ENCODE results near the gene PRR36.

PRR36 gene

DNA sequence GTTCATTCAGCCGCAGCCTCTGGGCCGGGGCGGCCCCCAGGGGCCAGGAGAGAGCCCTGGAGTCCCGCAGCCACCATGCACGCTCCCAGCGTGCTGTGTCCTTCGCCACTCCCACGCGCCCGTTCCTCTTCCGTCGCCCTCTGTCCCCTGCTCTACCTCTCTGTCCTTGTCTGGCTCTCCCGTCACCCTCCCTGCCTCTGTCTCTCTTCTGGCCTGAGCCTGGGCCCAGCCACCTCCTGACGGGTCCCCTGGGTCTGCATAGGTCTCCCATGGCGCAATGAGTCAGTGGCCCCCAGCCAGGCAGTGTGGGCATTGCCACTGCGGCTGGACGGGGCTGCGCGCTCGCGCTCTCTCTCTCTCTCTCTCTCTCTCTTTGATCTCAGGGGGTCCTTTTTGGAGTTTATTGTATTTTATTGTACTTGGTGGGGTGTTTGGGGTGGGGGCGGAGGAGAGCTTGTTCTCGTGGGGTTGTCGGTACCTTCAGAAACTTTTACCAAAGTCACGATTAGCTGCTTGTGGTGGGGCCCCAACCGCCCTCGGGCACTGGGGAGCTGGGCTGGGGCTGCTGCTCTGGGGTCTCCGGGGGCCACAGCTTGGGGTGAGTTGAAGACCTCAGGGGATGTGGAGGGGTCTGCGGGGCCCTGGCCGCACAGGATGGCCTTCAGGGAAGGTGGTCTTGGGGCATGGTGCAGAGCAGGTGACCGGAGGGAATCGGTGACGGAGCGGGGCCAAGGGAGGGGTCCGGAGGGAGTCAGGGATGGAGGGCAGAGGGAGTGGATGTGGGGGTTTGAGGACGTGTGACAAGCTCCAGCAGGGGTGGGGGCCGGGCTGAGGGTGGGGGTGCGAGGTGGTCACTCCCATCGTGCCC is 38.7 kb upstream of the PRR36 start:
- no peak for DNase-seq

- DNase-seq: no peak
Observed at GRCh38 chr19:7912144-7912696, 38.0 kb upstream of the PRR36 start.

GRCh38 chr19:7911508-7912143 is 37.4 kb upstream of the PRR36 start:
- no peak for DNase-seq

DNA sequence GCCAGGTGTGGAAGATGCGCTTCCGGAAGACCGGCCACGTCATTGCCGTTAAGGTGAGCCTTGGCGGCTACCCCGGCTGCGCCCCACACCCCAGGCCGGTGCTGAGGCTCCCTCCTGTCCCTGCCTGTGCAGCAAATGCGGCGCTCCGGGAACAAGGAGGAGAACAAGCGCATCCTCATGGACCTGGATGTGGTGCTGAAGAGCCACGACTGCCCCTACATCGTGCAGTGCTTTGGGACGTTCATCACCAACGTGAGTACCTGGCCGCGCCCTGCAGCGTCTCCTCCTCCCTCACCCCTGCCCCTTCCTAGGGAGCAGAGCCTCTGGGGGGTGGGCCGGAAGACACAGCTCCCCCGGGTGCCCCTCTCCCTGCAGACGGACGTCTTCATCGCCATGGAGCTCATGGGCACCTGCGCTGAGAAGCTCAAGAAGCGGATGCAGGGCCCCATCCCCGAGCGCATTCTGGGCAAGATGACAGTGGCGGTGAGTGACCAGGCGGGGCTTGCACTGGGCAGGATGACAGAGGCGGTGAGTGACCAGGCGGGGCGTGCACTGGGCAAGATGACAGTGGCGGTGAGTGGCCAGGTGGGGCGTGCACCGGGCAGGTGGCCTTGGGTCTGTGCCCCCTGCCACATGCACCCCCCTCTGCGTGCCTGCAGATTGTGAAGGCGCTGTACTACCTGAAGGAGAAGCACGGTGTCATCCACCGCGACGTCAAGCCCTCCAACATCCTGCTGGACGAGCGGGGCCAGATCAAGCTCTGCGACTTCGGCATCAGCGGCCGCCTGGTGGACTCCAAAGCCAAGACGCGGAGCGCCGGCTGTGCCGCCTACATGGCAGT is 36.4 kb upstream of the PRR36 start:
- DNase-seq: no peak

- no peak for DNase-seq
Observed at GRCh38 chr19:7909471-7910067, 35.4 kb upstream of the PRR36 start.

DNA sequence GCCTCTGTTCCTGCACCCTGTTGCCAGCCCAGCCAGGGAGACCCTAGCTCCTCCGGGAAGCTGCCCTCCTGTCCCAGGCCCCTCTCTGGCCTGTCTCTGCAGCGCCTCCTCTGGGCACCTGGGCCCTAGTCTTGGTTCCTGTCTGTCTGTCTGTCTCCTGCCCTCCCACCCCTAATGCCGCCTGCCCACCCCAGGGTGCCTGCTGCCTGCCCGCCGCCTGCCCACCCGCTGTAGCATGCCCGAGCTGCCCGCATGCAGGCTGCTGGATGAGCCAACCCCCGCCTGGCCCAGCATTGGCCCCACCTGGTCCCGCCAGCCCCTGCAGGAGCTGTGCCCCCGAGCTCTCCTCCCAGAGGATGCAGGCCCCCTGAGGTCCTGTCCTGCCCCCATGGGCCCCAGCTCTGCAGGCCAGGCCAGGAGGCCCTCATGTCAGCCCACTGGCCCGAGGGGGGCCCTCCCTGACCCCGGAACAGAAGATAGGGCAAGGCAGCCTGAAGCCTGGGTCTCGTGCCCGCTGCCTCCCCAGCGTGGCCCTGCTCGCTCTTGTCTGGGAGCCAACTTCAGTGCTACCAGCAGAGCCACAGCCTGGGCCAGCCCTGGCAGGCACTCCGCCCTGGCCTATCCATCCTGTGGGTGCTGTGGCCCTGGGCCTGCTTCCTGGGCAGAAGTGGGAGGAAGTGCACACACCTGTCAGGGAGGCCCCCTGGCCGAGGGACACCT is 34.7 kb upstream of the PRR36 start:
- DNase-seq: no peak

- no peak for DNase-seq
Observed at GRCh38 chr19:7908078-7908699, 34.0 kb upstream of the PRR36 start.

DNA sequence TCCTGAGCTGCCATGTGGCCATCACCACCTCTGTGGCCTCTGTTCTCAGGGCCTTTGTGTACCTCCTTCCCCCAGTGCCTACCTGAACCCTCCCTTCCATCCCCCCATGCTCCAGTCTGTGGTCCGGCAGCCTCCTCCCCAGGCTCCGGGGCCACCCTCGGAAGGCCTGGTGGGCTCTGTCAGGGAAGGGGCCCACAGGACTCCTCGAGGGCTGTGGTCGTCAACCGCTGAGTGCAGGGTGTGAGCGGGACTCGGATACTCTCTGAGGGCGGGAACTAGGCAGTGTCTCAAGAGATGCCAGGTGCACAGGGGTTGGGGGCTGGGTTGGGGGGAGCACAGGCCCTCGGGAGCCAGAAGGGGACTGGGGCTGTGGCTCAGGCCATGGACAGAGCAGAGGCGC is 33.4 kb upstream of the PRR36 start:
- DNase-seq: no peak

DNA sequence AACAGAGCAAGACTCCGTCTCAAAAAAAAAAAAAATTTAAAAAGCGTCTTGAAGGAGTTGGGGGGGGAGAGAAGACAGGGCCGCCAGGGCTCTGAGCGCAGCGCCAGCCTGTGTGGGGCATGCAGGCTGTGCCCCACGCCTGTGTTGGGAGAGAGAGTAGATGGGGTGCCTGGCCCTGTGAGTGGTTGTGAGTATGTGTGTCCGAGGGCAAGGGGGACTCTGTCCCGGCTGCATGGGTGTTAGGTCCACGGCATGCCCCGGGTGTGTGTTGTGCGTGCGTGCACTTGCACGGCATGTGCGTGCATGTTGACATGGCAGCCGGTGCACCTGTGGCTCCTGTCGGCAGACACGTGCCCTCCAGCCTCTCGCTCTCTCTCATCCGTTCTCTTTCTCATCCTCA is 32.9 kb upstream of the PRR36 start:
- no peak for DNase-seq

DNA sequence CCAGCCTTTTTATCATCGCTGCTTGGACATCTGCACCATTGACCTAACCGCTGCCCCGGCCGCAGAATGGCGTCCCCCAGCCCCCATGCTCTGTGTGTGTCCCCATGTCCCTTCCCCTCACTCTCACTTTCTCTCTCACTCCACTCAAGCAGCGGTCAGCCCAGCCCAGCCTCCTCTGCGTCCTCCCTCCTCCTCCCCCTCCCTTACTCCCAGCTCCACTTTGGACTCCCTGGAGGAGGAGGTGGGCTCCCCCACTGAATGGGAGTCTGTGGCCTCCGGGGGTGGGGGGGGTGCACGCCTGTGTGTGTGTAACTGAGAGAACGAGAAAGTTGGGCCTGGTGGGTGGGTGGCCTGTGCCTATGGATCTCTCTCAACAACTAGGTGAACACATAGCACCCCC is 31.7 kb upstream of the PRR36 start:
- DNase-seq: no peak

DNA sequence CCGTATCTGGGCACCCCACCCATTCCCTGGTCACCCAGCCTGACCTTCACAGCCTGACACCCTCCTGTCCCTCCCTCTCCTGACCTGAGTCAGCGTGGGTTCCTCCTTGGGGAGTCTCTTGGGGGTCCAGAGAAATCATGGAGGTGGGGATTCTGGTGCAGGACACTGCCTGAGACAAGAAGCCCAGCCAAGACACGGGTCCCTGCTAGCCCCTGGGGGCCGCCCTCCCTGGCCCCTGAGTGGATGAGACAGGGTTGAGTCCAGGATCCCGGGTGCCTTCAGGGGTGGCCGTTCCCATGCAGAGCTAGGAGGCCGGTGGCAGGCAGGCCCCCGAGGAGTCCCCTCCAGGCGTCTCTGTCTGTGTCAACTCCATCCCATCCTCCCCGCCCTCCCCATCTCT is 31.1 kb upstream of the PRR36 start:
- DNase-seq: no peak

DNA sequence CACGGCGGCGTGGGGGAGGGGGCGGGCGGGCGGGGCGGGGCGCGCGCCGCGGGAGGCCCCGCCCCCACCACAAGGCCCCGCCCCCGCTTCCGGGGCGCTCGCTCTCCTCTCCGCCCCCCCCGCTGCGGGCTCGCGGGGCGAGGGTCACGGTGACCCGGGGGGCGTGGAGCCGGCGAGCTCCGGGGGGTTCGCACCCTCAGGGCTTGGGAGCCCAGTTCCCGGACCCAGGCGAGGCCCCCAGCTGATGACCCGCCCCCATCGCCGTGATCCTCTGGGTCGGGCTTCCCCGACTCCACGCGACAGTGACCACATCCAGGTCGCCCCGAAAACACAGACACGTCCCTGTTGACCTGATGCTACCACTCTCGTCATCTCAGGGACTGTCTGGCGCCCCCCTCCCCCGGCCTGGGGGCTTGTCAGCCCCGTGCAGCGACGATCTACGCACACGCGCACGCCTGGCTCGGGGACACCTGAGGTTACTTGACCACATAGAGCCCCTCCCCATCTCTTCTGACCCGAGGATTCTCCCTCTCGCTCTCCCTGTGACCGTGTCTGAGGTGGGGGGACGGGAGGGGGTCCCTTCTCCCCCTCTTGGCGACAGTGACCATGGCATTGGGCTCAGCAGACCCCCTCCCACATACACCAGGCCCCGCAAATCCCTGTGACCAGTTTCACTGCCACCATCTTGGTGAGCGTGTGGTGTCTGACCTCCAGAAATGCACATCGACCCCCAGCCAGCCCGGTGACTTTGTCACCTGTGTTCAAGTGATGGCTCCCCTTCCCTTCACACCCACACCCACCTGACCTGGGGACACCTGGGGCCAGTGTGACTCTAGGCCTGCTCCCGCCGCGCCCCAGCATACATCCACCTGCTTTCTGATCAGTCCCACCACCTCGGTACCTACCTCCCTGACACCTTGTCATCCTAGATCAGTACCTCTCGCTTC is 30.2 kb upstream of the PRR36 start:
- DNase-seq: peak in 1 of 2 experiments; percentile 59

- DNase-seq: peak; percentile 98 to 99
Observed at GRCh38 chr19:7903244-7904073, 29.3 kb upstream of the PRR36 start, which contains the start of gene MAP2K7. Gene MAP2K7 (plus strand): TSS chr19:7903877. CDS start chr19:7903945, 68 bp downstream.

- DNase-seq: no peak
Observed at GRCh38 chr19:7902796-7903243, 28.6 kb upstream of the PRR36 start.

DNA sequence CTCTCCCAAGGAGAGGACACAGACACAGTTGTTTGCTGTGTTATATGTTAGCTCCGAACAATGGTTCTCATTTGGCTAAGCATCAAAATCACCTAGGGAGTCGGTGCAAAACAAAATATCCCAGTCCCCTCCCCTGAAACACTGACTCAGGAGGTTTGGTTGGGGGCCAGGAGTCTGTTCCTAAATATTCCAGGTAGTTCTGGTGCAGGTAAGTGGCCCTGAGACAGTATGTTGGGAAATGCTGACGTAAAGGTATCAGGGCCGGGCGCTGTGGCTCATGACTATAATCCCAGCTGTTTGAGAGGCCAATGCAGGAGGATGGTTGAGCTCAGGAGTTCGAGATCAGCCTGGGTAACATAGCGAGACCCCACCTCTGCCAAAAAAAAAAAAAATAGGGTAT is 27.1 kb upstream of the PRR36 start:
- no peak for DNase-seq

DNA sequence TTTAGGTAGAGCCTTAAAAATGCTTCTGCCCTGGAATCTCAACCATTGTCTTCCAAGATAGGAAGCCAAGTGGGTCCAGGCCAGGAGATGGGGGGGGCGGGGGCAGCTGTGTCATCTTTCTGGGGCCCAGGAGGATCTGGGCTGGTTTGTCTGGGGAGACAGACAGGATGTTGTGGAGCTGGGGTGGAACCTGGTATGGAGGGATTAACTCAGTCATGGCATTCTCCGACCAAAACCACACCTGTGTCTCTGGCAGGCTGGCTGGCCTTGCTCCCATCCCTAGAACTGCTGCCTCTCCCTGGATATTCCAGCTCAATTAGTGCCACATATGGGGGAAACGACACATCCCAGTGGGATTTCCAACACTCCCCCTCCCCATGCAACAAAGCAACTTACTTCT is 26.7 kb upstream of the PRR36 start:
- DNase-seq: no peak

GRCh38 chr19:7900401-7900870 is 26.2 kb upstream of the PRR36 start:
- no peak for DNase-seq

- no peak for DNase-seq
Observed at GRCh38 chr19:7899751-7900378, 25.7 kb upstream of the PRR36 start.

- DNase-seq: no peak
Observed at GRCh38 chr19:7898967-7899366, 24.8 kb upstream of the PRR36 start.
